Activated CD4-positive, CD25-positive, alpha-beta regulatory T cell treated with anti-CD3 and anti-CD28 coated beads, Interleukin-2, amount 50 U/mL, for 72 hours (primary cell): Measurements from ENCODE around the gene ZNF830.
"Not testable (repeated sequence)": the region's sequence is repeated elsewhere in the genome, so short reads cannot be mapped to it uniquely, and the experiment has no call there.

ENCODE experiments used
- DNase-seq: peaks from one replicate; pipeline ENCODE4 v3.0.0; 2021

Gene ZNF830

DNA sequence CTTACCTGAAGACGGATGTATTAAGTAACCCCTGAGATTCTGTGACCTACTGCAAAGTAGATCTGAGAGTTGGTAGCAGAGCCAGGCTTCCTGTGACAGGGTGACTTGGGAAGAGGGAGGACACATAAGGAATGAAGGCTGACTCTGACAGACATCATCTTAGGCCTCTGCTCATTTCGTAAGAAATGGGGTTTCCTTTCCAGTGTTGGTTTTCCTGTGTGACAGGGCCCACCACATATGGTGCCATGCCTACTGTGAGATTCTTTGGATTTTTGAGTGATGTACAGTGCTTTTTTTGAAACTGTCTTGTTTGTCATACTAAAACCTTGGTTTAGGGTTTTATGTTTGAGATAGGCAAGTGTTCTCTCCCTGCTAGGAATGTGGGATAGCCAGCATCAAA is 31.7 kb downstream of the ZNF830 start:
- DNase-seq = no peak

DNA sequence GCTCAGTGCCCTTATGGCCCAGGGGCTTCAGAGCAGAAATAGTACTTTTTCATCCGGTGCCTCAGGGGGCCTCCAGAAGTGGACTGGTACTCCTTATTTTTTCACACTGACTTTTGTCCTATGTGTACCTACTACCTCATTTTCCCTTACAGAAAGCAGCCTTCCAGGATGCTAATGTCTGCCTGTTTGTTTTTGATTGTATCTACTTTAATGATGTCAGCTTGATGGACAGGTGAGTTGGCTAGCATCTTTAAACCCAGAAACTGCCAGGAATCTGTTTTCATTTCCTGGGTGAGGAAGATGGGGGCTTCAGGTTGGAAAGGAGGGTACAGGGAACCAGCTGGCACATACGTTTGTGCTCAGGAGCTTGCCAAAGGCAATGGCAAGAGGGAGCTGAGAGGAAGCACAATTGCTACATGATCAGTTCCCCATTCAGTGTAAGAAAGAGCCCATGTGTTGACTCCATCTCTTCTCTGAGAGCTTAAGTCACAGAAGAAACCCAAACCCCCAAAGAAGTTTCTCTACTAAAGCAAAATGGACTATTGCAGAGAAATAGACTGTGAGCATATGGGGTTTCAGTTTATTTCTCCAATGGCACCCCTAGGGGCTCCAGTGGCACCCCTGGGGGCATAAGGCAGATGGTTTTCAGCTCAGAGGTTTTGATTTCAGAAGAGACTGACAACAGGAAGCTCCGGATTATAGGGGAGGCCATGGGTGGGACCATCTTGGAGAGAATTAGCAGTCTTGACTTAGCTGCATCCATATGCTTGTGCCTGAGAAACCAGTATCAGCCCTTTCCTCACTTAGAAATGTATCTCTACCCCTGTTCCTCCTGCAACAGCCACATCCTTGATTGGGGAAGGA is 35.3 kb downstream of the ZNF830 start:
- DNase-seq = no peak

DNA sequence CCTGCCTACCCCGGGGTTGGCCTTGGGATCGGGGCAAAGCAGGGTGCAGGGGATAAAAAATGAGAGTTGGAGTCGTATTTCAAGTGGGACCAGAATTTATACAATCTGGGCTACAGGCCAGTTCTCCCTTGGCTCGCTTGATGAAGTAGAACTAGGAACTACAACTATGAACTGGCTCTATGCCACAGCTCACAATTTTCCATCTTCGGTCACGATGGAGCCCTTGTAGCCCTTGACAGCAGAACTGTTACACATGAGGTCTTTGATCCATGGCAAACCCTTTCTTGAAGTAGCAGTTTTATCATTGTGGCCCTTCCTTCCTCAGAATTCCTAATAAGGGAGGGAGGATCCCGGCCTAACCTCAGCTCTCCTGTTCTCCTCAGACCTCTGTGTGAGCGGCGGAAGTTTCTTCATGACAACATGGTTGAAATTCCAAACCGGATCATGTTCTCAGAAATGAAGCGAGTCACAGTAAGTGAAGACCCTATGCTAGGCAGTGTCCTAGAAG is 36.1 kb downstream of the ZNF830 start:
- DNase-seq = no peak

DNA sequence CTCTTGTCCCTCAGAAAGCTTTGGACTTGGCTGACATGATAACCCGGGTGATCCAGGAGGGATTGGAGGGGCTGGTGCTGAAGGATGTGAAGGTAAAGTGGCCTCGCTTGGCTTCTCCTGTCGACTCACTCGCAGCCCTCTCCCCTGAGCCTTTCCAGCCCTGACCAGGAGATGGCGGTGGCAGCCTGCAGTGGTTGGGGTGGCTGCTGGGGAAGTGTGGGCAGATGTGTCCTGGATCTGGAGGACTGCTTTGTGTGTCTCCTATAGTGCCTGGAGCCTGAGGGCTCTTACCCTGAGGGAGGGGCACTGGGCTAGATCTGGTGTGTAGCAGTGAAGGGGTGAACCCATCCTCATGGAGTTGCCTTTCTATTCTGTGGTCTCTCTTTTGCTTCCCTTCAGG is 36.9 kb downstream of the ZNF830 start:
- peak; percentile 65 for DNase-seq

DNA sequence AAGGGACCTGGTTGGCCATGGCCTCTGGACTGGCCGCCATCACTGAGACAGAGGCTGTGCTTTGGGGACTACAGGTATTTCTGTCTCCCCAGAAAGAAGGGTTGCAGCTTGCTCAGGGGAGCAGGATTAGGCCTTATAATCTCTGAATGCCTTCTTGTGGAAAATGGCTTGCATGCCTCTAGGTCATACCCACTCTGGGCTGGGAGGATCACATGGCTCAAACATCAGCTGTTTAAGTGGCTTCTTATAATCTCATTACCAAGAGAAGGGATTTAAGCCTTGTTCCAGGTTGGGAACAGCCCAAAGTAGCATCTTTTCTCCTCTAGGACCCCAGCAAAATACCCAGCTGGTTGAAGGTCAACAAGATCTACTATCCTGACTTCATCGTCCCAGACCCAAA is 38.1 kb downstream of the ZNF830 start:
- DNase-seq = no peak

DNA sequence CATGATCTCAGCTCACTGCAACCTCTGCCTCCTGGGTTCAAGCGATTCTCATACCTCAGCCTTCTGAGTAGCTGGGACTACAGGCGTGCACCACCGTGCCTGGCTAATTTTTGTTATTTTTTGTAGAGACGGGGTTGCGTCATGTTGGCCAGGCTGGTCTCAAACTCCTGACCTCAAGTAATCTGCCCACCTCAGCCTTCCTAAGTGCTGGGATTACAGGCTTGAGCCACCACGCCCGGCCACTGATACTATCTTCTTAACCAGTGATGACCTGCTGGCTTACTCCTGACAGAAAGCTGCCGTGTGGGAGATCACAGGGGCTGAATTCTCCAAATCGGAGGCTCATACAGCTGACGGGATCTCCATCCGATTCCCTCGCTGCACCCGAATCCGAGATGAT is 39.6 kb downstream of the ZNF830 start:
- not testable (repeated sequence) for DNase-seq

DNA sequence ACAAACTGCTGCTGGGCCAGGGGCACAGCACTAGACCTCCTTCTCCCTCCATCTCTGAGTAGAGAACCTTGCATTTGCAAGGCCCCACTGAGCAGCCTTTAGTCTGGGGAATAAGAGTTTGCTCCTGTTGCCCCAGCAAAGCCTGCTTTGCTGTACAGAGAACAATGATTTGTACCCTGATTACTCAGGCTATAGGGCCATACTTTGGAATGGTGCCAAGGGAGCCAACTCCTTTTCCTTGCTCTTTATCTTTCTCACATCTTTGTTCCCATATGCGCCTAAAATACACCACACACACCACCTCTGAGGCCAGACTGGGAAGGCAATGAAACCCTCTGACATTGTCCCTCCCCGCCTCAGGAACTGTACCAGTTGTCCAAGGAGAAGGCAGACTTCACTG is 40.2 kb downstream of the ZNF830 start:
- DNase-seq = no peak

DNA sequence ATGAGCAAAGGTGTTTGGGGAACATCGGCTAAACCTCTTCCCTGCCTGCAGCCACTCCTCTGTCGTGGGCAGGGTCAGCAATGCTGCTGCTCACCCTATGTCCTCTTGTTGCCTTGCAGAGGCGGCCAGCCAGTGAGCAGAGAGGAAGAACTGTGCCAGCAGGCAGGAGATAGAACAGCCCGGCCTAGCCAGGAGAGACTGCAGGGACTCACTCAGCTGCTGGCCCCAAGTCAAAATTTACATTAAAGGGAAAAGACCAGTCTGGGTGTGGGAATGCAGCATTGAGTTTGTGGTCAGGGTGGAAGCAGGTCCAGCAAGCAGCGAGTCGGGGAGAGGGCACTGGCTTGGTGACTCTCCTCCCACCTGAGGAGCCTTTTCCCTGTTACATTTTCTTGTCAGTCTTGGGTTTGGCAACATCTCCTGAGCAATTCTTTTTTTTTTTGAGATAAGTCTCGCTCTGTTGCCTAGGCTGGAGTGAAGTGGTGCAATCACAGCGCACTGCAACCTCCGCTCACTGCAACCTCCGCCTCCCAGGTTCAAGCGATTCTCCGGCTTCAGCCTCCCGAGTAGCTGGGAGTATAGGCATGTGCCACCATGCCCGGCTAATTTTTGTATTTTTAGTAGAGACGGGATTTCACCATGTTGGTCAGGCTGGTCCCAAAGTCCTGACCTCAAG is 41.7 kb downstream of the ZNF830 start:
- DNase-seq = no peak

DNA sequence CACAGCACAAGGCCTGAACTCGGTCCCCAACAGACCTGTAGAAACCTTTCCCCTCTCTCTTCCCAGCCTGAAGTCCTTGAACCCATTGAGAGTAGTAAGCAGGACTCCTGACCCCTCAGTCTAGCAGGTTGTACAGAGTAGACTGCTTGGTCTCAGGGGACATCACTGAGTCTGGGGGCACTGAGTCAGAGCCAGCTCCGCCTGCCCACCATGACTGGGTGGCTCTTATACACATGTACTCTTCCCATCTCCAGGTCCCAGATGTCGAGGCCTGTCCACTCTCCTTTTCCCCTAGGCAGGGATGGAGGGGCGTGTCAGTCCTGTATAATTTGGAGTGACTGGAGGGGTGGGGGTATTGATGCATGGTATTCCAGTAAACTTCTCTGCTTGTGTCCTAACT is 42.4 kb downstream of the ZNF830 start:
- DNase-seq = no peak

DNA sequence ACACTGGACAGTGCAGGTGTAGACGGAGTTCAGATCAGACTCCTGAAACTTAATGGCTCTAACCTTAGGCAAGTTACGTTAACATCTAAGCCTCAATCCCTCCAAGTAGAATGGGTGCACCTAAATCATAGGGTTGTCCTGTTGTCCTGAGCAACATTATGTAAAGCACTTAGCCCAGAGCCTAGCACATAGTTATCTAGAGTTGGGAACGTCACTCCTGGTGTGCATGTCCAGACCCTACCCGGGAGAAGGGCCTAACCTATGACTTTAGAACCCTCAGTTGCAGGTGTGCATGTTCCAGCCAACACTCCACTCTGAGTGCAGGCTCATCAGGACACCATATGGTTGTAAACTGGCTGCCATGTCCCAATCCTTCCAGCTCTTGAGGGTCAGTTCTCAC is 45.0 kb downstream of the ZNF830 start:
- DNase-seq = no peak

DNA sequence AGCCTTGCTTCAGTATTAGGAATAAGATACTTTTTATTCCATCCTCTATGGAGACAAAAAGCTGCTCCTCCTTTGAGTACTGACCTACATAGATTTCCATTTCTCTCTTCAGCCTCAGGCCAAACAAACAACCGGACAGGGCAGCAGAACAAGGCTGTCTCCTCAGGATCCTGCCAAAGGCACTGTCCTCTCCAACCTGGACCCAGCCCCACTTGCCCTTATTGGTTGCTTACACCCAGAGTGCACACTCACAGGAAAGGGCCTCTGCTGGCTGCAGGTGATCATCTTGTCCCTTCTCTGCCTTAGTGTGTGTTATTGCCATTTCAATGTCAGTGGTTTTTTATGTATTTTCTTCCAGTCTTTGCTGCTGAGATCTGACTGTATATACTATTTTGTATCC is 45.6 kb downstream of the ZNF830 start:
- no peak for DNase-seq

DNA sequence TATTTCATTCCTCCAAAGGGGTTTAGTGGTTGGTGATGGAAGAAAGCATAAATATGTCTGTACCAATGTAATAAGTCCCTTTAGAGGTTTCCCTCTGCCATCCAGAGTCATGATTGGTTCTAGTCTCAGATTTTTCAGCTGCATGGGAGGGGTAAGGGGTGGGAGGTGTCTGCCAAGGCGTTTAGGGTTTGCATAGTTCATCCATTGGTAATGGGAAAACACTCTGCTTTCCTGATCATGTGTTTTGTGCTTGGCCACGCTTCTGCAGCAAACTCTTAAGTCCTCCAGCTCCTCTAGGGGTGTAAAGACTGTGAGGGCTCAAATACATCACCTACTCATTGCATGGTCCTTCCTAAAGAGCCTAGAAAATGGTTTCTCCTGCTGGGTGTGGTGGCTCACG is 48.8 kb downstream of the ZNF830 start:
- no peak for DNase-seq

DNA sequence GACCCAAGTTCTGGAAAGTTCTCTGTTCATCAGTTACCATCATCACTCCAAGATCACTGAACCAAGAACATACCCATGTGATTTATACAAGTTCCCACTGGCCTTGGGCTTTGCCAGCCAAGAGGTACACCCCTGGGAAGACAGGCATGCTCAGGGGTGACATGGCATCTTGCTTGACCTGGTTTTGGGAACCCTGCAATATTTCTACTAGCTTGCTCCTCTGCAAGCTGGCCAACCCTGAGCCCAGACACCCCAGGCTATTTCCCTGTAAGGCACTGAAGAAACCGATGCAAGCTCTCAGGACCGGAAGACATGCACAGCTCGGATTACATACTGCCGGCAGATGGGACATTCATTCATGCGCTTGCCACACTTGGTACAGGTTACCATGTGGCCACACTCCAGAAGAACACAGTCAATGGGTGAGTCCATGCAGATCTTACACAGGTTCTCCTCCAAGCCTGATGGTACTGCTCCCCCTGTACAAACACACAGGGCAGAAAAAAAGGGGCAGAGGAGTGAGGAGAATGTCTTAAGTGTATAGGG is 50.4 kb downstream of the ZNF830 start:
- no peak for DNase-seq
